ENCODE results near the gene TMEM183A.

Gene TMEM183A

GRCh38 chr1:203006948-203007871, at the start of gene TMEM183A:
TMEM183A (plus strand) TSS chr1:203007374; CDS start chr1:203007466, 92 bp downstream.
- Histone ChIP-seq H3K9me3 (ENCODE audit: insufficient read depth, low read length, severe bottlenecking) (no peaks in the 10 kb centered on the region), H3K4me1 (ENCODE audit: insufficient read depth, low read length) (peaks cover 31% of the 10 kb centered on the region), H3K27me3 (ENCODE audit: insufficient read depth, low read length, poor library complexity) (no peaks in the 10 kb centered on the region), H2AFZ (ENCODE audit: low read depth, low read length) (peak within 1 kb of the TSS; percentile 94), H3K4me3 (ENCODE audit: low read depth in 1 of 2, low read length in 2 of 2) (peak within 1 kb of the TSS; percentile 69 to 93), H3K36me3 (ENCODE audit: insufficient read depth, low read length) (peaks cover 36% of the 10 kb centered on the region), H3K27ac (ENCODE audit: low read length) (peak within 1 kb of the TSS; percentile 85), H4K20me1 (ENCODE audit: insufficient read depth, low read length) (peaks cover 5% of the 10 kb centered on the region; the same call in 1 of the 2 replicates), H3K79me2 (ENCODE audit: insufficient read depth, low read length) (peaks cover 51% of the 10 kb centered on the region), H3K4me2 (ENCODE audit: insufficient read depth, low read length) (peak within 1 kb of the TSS; percentile 82), H3K9ac (ENCODE audit: low read depth, low read length) (peak within 1 kb of the TSS; percentile 85)
- DNase-seq (peak; percentile 96), ATAC-seq (ENCODE audit: insufficient read depth, low read depth) (peak; percentile 94)
- no peak for TF ChIP-seq EZH2 (IDR thresholded peaks at IDR 0.05; ENCODE audit: borderline replicate concordance, low read depth, low read length, severe bottlenecking)
- no peak for TF ChIP-seq CTCF (IDR thresholded peaks at IDR 0.05; ENCODE audit: borderline replicate concordance, extremely low read depth, low read length, poor library complexity, severe bottlenecking)

- TF ChIP-seq EZH2 (IDR thresholded peaks at IDR 0.05; ENCODE audit: borderline replicate concordance, low read depth, low read length, severe bottlenecking) = no peak
- TF ChIP-seq CTCF (IDR thresholded peaks at IDR 0.05; ENCODE audit: borderline replicate concordance, extremely low read depth, low read length, poor library complexity, severe bottlenecking) = no peak
- H2AFZ ChIP-seq (ENCODE audit: low read depth, low read length) = peak within 1 kb of the TSS; percentile 92
Measured at GRCh38 chr1:202957733-202958543, 49.2 kb upstream of the TMEM183A start, which contains the start of gene ADIPOR1. ADIPOR1 (minus strand) TSS chr1:202958312; CDS start chr1:202951070, 7,242 bp downstream.

GRCh38 chr1:202958544-202959275, 48.5 kb upstream of the TMEM183A start:
- Histone ChIP-seq H3K27ac (ENCODE audit: low read length) (peak overlapping the region; percentile 49; the same call in 1 of the 2 replicates), H2AFZ (ENCODE audit: low read depth, low read length) (peak overlapping the region; percentile 92), H3K4me3 (ENCODE audit: low read depth in 1 of 2, low read length in 2 of 2) (peak overlapping the region; percentile 90 to 97), H3K36me3 (ENCODE audit: insufficient read depth, low read length) (peaks cover 21% of the 10 kb centered on the region), H3K27me3 (ENCODE audit: insufficient read depth, low read length, poor library complexity) (no peaks in the 10 kb centered on the region), H4K20me1 (ENCODE audit: insufficient read depth, low read length) (peaks cover 37% of the 10 kb centered on the region), H3K4me1 (ENCODE audit: insufficient read depth, low read length) (peaks cover 31% of the 10 kb centered on the region), H3K9me3 (ENCODE audit: insufficient read depth, low read length, severe bottlenecking) (no peaks in the 10 kb centered on the region), H3K9ac (ENCODE audit: low read depth, low read length) (peak overlapping the region; percentile 95), H3K4me2 (ENCODE audit: insufficient read depth, low read length) (peak overlapping the region; percentile 85), H3K79me2 (ENCODE audit: insufficient read depth, low read length) (peaks cover 46% of the 10 kb centered on the region)
- ATAC-seq (ENCODE audit: insufficient read depth, low read depth) = no peak
- no peak for DNase-seq
- no peak for TF ChIP-seq CTCF (IDR thresholded peaks at IDR 0.05; ENCODE audit: borderline replicate concordance, extremely low read depth, low read length, poor library complexity, severe bottlenecking)

More at GRCh38 chr1:202957733-202958543, 49.2 kb upstream of the TMEM183A start, which contains the start of gene ADIPOR1:
- H3K79me2 ChIP-seq (ENCODE audit: insufficient read depth, low read length) = peaks cover 54% of the 10 kb centered on the region
- no peaks in the 10 kb centered on the region for H3K9me3 ChIP-seq (ENCODE audit: insufficient read depth, low read length, severe bottlenecking)
- peak; percentile 89 for DNase-seq
- ATAC-seq (ENCODE audit: insufficient read depth, low read depth) = peak; percentile 99
- H3K4me2 ChIP-seq (ENCODE audit: insufficient read depth, low read length) = peak within 1 kb of the TSS; percentile 85
- no peaks in the 10 kb centered on the region for H3K27me3 ChIP-seq (ENCODE audit: insufficient read depth, low read length, poor library complexity)
- H3K36me3 ChIP-seq (ENCODE audit: insufficient read depth, low read length) = peaks cover 21% of the 10 kb centered on the region
- H3K4me3 ChIP-seq (ENCODE audit: low read depth in 1 of 2, low read length in 2 of 2) = peak within 1 kb of the TSS; percentile 90 to 97
- peak within 1 kb of the TSS; percentile 73 for H3K27ac ChIP-seq (ENCODE audit: low read length)
- H3K4me1 ChIP-seq (ENCODE audit: insufficient read depth, low read length) = peaks cover 31% of the 10 kb centered on the region
- peaks cover 42% of the 10 kb centered on the region for H4K20me1 ChIP-seq (ENCODE audit: insufficient read depth, low read length)
- H3K9ac ChIP-seq (ENCODE audit: low read depth, low read length) = peak within 1 kb of the TSS; percentile 95
